ENCODE data around the gene OBSCN.

OBSCN gene

GRCh38 chr1:228358039-228358763 is 150.4 kb downstream of the OBSCN start:
- TF ChIP-seq, protein P1, sequence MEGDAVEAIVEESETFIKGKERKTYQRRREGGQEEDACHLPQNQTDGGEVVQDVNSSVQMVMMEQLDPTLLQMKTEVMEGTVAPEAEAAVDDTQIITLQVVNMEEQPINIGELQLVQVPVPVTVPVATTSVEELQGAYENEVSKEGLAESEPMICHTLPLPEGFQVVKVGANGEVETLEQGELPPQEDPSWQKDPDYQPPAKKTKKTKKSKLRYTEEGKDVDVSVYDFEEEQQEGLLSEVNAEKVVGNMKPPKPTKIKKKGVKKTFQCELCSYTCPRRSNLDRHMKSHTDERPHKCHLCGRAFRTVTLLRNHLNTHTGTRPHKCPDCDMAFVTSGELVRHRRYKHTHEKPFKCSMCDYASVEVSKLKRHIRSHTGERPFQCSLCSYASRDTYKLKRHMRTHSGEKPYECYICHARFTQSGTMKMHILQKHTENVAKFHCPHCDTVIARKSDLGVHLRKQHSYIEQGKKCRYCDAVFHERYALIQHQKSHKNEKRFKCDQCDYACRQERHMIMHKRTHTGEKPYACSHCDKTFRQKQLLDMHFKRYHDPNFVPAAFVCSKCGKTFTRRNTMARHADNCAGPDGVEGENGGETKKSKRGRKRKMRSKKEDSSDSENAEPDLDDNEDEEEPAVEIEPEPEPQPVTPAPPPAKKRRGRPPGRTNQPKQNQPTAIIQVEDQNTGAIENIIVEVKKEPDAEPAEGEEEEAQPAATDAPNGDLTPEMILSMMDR (IDR thresholded peaks at IDR 0.05; ENCODE audit: borderline replicate concordance, control extremely low read depth, extremely low read depth, insufficient read depth, missing control alignments) = no peak
- in situ Hi-C loops (cut with MboI; ENCODE audit: low sequenced_read_pairs, unreplicated experiment) = no loop called here
- DNase-seq (ENCODE audit: low spot score) = no peak

GRCh38 chr1:228358764-228359612 is 151.1 kb downstream of the OBSCN start:
- DNase-seq (ENCODE audit: low spot score) = no peak
- in situ Hi-C loops (cut with MboI; ENCODE audit: low sequenced_read_pairs, unreplicated experiment) = no loop called here
- TF ChIP-seq, protein P1 (IDR thresholded peaks at IDR 0.05; ENCODE audit: borderline replicate concordance, control extremely low read depth, extremely low read depth, insufficient read depth, missing control alignments) = no peak

DNA sequence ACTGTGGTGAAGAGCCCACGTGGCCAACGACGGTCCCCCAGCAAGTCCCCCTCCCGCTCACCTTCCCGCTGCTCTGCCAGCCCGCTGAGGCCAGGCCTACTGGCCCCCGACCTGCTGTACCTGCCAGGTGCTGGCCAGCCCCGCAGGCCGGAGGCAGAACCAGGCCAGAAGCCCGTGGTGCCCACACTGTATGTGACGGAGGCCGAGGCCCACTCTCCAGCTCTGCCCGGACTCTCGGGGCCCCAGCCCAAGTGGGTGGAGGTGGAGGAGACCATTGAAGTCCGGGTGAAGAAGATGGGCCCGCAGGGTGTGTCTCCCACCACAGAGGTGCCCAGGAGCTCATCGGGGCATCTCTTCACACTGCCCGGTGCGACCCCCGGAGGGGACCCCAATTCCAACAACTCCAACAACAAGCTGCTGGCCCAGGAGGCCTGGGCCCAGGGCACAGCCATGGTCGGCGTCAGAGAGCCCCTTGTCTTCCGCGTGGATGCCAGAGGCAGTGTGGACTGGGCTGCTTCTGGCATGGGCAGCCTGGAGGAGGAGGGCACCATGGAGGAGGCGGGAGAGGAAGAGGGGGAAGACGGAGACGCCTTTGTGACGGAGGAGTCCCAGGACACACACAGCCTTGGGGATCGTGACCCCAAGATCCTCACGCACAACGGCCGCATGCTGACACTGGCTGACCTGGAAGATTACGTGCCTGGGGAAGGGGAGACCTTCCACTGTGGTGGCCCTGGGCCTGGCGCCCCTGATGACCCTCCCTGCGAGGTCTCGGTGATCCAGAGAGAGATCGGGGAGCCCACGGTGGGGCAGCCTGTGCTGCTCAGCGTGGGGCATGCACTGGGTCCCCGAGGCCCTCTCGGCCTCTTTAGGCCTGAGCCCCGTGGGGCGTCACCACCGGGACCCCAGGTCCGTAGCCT is 152.0 kb downstream of the OBSCN start:
- in situ Hi-C loops (cut with MboI; ENCODE audit: low sequenced_read_pairs, unreplicated experiment) = no loop called here
- DNase-seq (ENCODE audit: low spot score) = no peak
- TF ChIP-seq, protein P1 (IDR thresholded peaks at IDR 0.05; ENCODE audit: borderline replicate concordance, control extremely low read depth, extremely low read depth, insufficient read depth, missing control alignments) = no peak

GRCh38 chr1:228360533-228361313 is 152.9 kb downstream of the OBSCN start:
- in situ Hi-C loops (cut with MboI; ENCODE audit: low sequenced_read_pairs, unreplicated experiment) = no loop called here
- no peak for DNase-seq (ENCODE audit: low spot score)
- TF ChIP-seq, protein P1 (IDR thresholded peaks at IDR 0.05; ENCODE audit: borderline replicate concordance, control extremely low read depth, extremely low read depth, insufficient read depth, missing control alignments) = no peak

DNA sequence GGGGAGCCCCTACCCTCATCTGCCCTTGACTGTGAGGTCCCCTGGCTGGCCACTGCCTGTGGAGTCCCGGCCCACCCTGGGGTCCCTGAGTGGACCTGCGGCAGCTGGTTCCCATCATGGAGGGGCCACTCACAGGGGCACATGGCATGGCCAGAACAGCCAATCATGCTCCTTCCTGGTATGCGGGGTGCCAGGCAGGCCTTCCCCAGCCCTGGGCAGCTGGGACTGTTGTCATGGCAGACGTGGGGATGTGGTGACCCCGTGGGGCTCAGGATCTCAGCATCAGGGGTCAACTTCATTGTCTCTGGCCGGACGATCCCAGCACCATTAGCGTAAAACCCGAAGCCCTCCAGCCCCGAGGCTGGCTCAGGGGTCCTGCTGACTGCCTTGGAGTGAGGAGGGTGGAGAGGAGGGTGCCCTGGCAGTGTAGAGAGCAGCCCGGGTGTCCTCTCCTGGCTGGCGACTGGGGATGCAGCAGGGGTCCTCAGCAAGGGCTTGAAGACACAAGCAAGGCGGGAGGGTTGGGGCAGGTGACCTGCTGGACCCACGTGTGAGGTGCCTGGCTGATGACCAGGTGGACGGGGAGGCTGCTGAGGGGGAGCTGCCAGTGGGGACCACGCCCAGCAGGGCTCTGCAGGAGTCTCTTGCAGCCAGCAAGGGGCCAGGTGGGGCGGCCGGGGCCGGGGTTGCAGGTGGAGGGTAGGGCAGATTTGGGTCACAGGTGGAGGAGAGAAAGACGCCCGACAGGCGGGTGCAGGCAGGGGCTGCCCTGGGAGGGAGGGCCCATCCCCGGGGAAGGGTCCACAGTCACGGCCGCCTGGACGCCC is 153.7 kb downstream of the OBSCN start:
- DNase-seq (ENCODE audit: low spot score) = no peak
- in situ Hi-C loops (cut with MboI; ENCODE audit: low sequenced_read_pairs, unreplicated experiment) = no loop called here
- TF ChIP-seq, protein P1 (IDR thresholded peaks at IDR 0.05; ENCODE audit: borderline replicate concordance, control extremely low read depth, extremely low read depth, insufficient read depth, missing control alignments) = no peak
